ENCODE data around the gene SNRNP70.
A peak's percentile ranks its signal among the peaks of the same experiment; 100 is the strongest.
"Not testable (repeated sequence)": the region's sequence is repeated elsewhere in the genome, so short reads cannot be mapped to it uniquely, and the experiment has no call there.

Gene SNRNP70

GRCh38 chr19:49057636-49058234 lies 27.5 kb upstream of the SNRNP70 start, which contains the start of gene CGB7:
Gene CGB7 (minus strand): TSS chr19:49057749. CDS start chr19:49055375, 2,374 bp downstream.
- Mint-ChIP-seq H3K36me3 (no peaks in the 10 kb centered on the region), H3K4me3 (peak within 1 kb of the TSS; percentile 83), H3K27me3 (peaks cover 78% of the 10 kb centered on the region), H3K4me1 (peaks cover 27% of the 10 kb centered on the region), H3K9me3 (no peaks in the 10 kb centered on the region), H3K27ac (no peak within 1 kb of the TSS)
- no peak for ATAC-seq

GRCh38 chr19:49058562-49058961 lies 26.7 kb upstream of the SNRNP70 start:
- no peaks in the 10 kb centered on the region for H3K36me3 Mint-ChIP-seq
- H3K4me1 Mint-ChIP-seq = peaks cover 27% of the 10 kb centered on the region
- H3K4me3 Mint-ChIP-seq = no peak overlapping the region
- no peaks in the 10 kb centered on the region for H3K9me3 Mint-ChIP-seq
- H3K27ac Mint-ChIP-seq = no peak overlapping the region
- H3K27me3 Mint-ChIP-seq = peaks cover 82% of the 10 kb centered on the region
- ATAC-seq = no peak

GRCh38 chr19:49059053-49059452 lies 26.2 kb upstream of the SNRNP70 start:
- ATAC-seq = no peak
- peaks cover 82% of the 10 kb centered on the region for H3K27me3 Mint-ChIP-seq
- H3K4me3 Mint-ChIP-seq = no peak overlapping the region
- H3K27ac Mint-ChIP-seq = no peak overlapping the region
- H3K4me1 Mint-ChIP-seq = peaks cover 27% of the 10 kb centered on the region
- no peaks in the 10 kb centered on the region for H3K9me3 Mint-ChIP-seq
- H3K36me3 Mint-ChIP-seq = no peaks in the 10 kb centered on the region

GRCh38 chr19:49061000-49061399 lies 24.3 kb upstream of the SNRNP70 start:
- Mint-ChIP-seq H3K36me3 (no peaks in the 10 kb centered on the region), H3K27me3 (peaks cover 83% of the 10 kb centered on the region), H3K27ac (no peak overlapping the region), H3K9me3 (no peaks in the 10 kb centered on the region), H3K4me1 (peaks cover 26% of the 10 kb centered on the region), H3K4me3 (no peak overlapping the region)
- no peak for ATAC-seq

GRCh38 chr19:49061445-49061844 lies 23.8 kb upstream of the SNRNP70 start:
- Mint-ChIP-seq H3K4me1 (peaks cover 21% of the 10 kb centered on the region), H3K27ac (no peak overlapping the region), H3K9me3 (no peaks in the 10 kb centered on the region), H3K36me3 (no peaks in the 10 kb centered on the region), H3K27me3 (peaks cover 83% of the 10 kb centered on the region), H3K4me3 (no peak overlapping the region)
- peak; percentile 31 for ATAC-seq

- no peaks in the 10 kb centered on the region for H3K9me3 Mint-ChIP-seq
- no peaks in the 10 kb centered on the region for H3K4me1 Mint-ChIP-seq
- H3K27me3 Mint-ChIP-seq = peaks cover 76% of the 10 kb centered on the region
- H3K36me3 Mint-ChIP-seq = no peaks in the 10 kb centered on the region
- H3K4me3 Mint-ChIP-seq = no peak overlapping the region
- H3K27ac Mint-ChIP-seq = no peak overlapping the region
- ATAC-seq = no peak
Observed at GRCh38 chr19:49064029-49064629, 21.1 kb upstream of the SNRNP70 start.

GRCh38 chr19:49064768-49065611 lies 20.3 kb upstream of the SNRNP70 start, which contains the start of gene NTF4:
Gene NTF4 (minus strand): TSS chr19:49064818. CDS start chr19:49061997, 2,821 bp downstream.
- Mint-ChIP-seq H3K9me3 (peaks cover 4% of the 10 kb centered on the region), H3K27ac (no peak within 1 kb of the TSS), H3K4me3 (no peak within 1 kb of the TSS), H3K4me1 (no peaks in the 10 kb centered on the region), H3K27me3 (peaks cover 78% of the 10 kb centered on the region), H3K36me3 (no peaks in the 10 kb centered on the region)
- ATAC-seq = no peak

GRCh38 chr19:49065905-49066512 lies 19.2 kb upstream of the SNRNP70 start:
- no peaks in the 10 kb centered on the region for H3K36me3 Mint-ChIP-seq

GRCh38 chr19:49067554-49067953 lies 17.7 kb upstream of the SNRNP70 start:
- no peak for ATAC-seq
- Mint-ChIP-seq H3K9me3 (peaks cover 7% of the 10 kb centered on the region), H3K27ac (no peak overlapping the region), H3K4me1 (no peaks in the 10 kb centered on the region), H3K4me3 (no peak overlapping the region), H3K36me3 (peaks cover under 1% of the 10 kb centered on the region), H3K27me3 (peaks cover 78% of the 10 kb centered on the region)

More at GRCh38 chr19:49065905-49066512, 19.2 kb upstream of the SNRNP70 start:
- H3K4me3 Mint-ChIP-seq = no peak overlapping the region
- H3K4me1 Mint-ChIP-seq = no peaks in the 10 kb centered on the region
- no peak overlapping the region for H3K27ac Mint-ChIP-seq
- peaks cover 80% of the 10 kb centered on the region for H3K27me3 Mint-ChIP-seq
- no peak for ATAC-seq
- H3K9me3 Mint-ChIP-seq = peaks cover 7% of the 10 kb centered on the region

GRCh38 chr19:49069026-49069425 lies 16.2 kb upstream of the SNRNP70 start:
- Mint-ChIP-seq H3K36me3 (peaks cover 6% of the 10 kb centered on the region), H3K27me3 (peaks cover 80% of the 10 kb centered on the region), H3K4me1 (peaks cover 11% of the 10 kb centered on the region), H3K9me3 (peaks cover 9% of the 10 kb centered on the region), H3K4me3 (no peak overlapping the region), H3K27ac (no peak overlapping the region)
- ATAC-seq = no peak

GRCh38 chr19:49070416-49070815 lies 14.8 kb upstream of the SNRNP70 start:
- H3K4me1 Mint-ChIP-seq = peaks cover 16% of the 10 kb centered on the region
- peaks cover 6% of the 10 kb centered on the region for H3K36me3 Mint-ChIP-seq
- H3K27me3 Mint-ChIP-seq = peaks cover 85% of the 10 kb centered on the region
- ATAC-seq = no peak
- H3K4me3 Mint-ChIP-seq = no peak overlapping the region
- H3K27ac Mint-ChIP-seq = no peak overlapping the region
- H3K9me3 Mint-ChIP-seq = peaks cover 9% of the 10 kb centered on the region

- ATAC-seq = no peak
- no peak overlapping the region for H3K27ac Mint-ChIP-seq
Observed at GRCh38 chr19:49071860-49072547, 13.2 kb upstream of the SNRNP70 start.

GRCh38 chr19:49073514-49074378 lies 11.5 kb upstream of the SNRNP70 start:
- no peak overlapping the region for H3K27ac Mint-ChIP-seq

More at GRCh38 chr19:49071860-49072547, 13.2 kb upstream of the SNRNP70 start:
- Mint-ChIP-seq H3K27me3 (peaks cover 83% of the 10 kb centered on the region), H3K4me3 (no peak overlapping the region), H3K4me1 (peaks cover 18% of the 10 kb centered on the region), H3K36me3 (peaks cover 6% of the 10 kb centered on the region), H3K9me3 (peaks cover 9% of the 10 kb centered on the region)

GRCh38 chr19:49074869-49075268 lies 10.4 kb upstream of the SNRNP70 start:
- not testable (repeated sequence) for H3K27ac Mint-ChIP-seq, H3K9me3 Mint-ChIP-seq, ATAC-seq, H3K4me3 Mint-ChIP-seq, H3K36me3 Mint-ChIP-seq
- peaks cover 18% of the 10 kb centered on the region for H3K4me1 Mint-ChIP-seq
- peaks cover 70% of the 10 kb centered on the region for H3K27me3 Mint-ChIP-seq

More at GRCh38 chr19:49073514-49074378, 11.5 kb upstream of the SNRNP70 start:
- H3K9me3 Mint-ChIP-seq = peaks cover 9% of the 10 kb centered on the region
- peaks cover 6% of the 10 kb centered on the region for H3K36me3 Mint-ChIP-seq
- peak overlapping the region; percentile 32 for H3K4me3 Mint-ChIP-seq
- peaks cover 18% of the 10 kb centered on the region for H3K4me1 Mint-ChIP-seq
- H3K27me3 Mint-ChIP-seq = peaks cover 81% of the 10 kb centered on the region
- ATAC-seq = no peak
